ENCODE results near the gene EPGN.

GRCh38 chr4:74262522-74262921, 45.7 kb upstream of the EPGN start:
- no peak for TF ChIP-seq CTCF (IDR thresholded peaks at IDR 0.05)
- TF ChIP-seq EZH2 (IDR thresholded peaks at IDR 0.05; ENCODE audit: borderline replicate concordance, insufficient read depth, low read depth, low read length, poor library complexity, severe bottlenecking), result no peak

Data from B cell (primary cell).